Measurements from ENCODE around the gene UGT8.

UGT8 gene

GRCh38 chr4:114597410-114598115, 1.0 kb upstream of the UGT8 start:
- DNase-seq (ENCODE audit: low read depth): no peak
- in situ Hi-C loops (cut with HindIII; ENCODE audit: low sequenced_read_pairs): no loop called here
- TF ChIP-seq CTCF (IDR thresholded peaks at IDR 0.05; ENCODE audit: low read depth, low read length, missing control alignments): no peak
- peak overlapping the region; percentile 58 for H3K4me3 ChIP-seq (ENCODE audit: low read depth, low read length)

GRCh38 chr4:114599231-114599902, 760 bp downstream of the UGT8 start:
- DNase-seq (ENCODE audit: low read depth): no peak
- in situ Hi-C loops (cut with HindIII; ENCODE audit: low sequenced_read_pairs): no loop called here
- peak overlapping the region; percentile 58 for H3K4me3 ChIP-seq (ENCODE audit: low read depth, low read length)
- TF ChIP-seq CTCF (IDR thresholded peaks at IDR 0.05; ENCODE audit: low read depth, low read length, missing control alignments): no peak

GRCh38 chr4:114599903-114600552, 1.4 kb downstream of the UGT8 start:
- no peak for TF ChIP-seq CTCF (IDR thresholded peaks at IDR 0.05; ENCODE audit: low read depth, low read length, missing control alignments)
- peak overlapping the region; percentile 58 for H3K4me3 ChIP-seq (ENCODE audit: low read depth, low read length)
- DNase-seq (ENCODE audit: low read depth): no peak
- in situ Hi-C loops (cut with HindIII; ENCODE audit: low sequenced_read_pairs): no loop called here

GRCh38 chr4:114600672-114601071, 2.1 kb downstream of the UGT8 start:
- no peak for DNase-seq (ENCODE audit: low read depth)
- no peak overlapping the region for H3K4me3 ChIP-seq (ENCODE audit: low read depth, low read length)
- in situ Hi-C loops (cut with HindIII; ENCODE audit: low sequenced_read_pairs): no loop called here
- TF ChIP-seq CTCF (IDR thresholded peaks at IDR 0.05; ENCODE audit: low read depth, low read length, missing control alignments): no peak

- in situ Hi-C loops (cut with HindIII; ENCODE audit: low sequenced_read_pairs): no loop called here
- no peak for TF ChIP-seq CTCF (IDR thresholded peaks at IDR 0.05; ENCODE audit: low read depth, low read length, missing control alignments)
- H3K4me3 ChIP-seq (ENCODE audit: low read depth, low read length): no peak overlapping the region
- no peak for DNase-seq (ENCODE audit: low read depth)
Measured at GRCh38 chr4:114601304-114602052, 2.9 kb downstream of the UGT8 start.

- no peak overlapping the region for H3K4me3 ChIP-seq (ENCODE audit: low read depth, low read length)
- TF ChIP-seq CTCF (IDR thresholded peaks at IDR 0.05; ENCODE audit: low read depth, low read length, missing control alignments): no peak
- DNase-seq (ENCODE audit: low read depth): no peak
- in situ Hi-C loops (cut with HindIII; ENCODE audit: low sequenced_read_pairs): no loop called here
Measured at GRCh38 chr4:114603497-114603896, 4.9 kb downstream of the UGT8 start.

All from astrocyte of the cerebellum (primary cell).